DMS114 treated with DMSO at 0.1 percent for 48 hours (cell line): ENCODE results near the gene PRKACB.
"Not testable (repeated sequence)": the region's sequence is repeated elsewhere in the genome, so short reads cannot be mapped to it uniquely, and the experiment has no call there.

Source experiments
- DNase-seq: peaks from one replicate; lab custom pipeline; 2025; ENCODE audit not compliant: unreplicated experiment; lab: John Stamatoyannopoulos, UW

PRKACB gene

DNA sequence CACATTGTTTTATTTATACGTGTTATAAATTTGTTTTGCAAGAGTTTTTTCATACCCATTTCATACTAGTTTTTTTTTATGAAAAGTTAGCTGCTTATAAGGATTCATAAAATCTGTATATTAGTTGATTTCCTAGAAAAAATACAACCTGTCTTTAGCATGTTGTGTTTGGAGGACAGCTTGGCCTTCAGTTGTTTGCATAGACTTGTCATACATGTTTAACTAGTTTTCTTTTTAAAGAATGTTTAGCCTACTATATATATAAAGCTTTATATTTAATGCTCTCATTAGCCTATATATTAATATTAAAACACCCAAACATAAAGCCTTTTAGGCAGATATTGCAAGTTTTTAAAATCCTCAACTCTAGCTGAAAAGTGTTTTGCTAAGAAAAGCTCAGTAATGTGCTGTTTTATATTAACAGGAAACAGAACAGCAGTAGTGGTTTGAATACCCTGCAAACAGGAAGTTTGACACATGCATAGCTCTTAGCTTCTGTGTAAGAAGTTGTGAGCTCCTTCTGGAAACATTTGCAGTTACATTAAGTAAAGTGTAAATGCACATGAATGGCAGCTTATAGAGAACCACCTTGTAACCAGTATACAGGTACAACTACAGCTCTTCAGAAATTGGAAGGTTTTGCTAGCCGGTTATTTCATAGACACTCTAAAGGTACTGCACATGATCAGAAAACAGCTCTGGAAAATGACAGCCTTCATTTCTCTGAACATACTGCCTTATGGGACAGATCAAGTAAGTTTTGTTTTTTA lies at the start of gene PRKACB:
TSS of gene PRKACB (plus strand) at position 476 of the 770 bp plus-strand sequence. CDS start at position 567, 91 bp downstream.
- DNase-seq, result no peak

DNA sequence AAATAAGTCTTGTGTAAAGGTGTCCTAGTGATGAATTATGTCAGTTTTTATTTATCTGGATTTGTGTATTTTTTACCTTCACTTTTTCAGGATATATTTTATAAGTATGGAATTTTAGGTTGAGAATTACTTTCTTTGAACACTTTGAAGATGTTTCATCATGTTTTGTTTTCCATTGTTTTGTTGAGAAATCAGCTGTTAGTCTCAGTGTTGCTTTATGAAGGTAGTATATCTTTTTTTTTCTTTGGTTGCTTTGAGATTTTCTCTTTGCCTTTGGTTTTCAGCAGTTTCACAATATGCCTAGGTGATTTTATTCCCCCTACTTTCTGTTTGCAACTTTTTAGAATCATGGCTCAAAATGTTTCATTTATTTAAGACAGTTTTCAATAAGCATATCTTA lies 48.8 kb upstream of the PRKACB start:
- no peak for DNase-seq

- DNase-seq, result no peak
Measured at GRCh38 chr1:84096176-84096575, 47.9 kb upstream of the PRKACB start.

DNA sequence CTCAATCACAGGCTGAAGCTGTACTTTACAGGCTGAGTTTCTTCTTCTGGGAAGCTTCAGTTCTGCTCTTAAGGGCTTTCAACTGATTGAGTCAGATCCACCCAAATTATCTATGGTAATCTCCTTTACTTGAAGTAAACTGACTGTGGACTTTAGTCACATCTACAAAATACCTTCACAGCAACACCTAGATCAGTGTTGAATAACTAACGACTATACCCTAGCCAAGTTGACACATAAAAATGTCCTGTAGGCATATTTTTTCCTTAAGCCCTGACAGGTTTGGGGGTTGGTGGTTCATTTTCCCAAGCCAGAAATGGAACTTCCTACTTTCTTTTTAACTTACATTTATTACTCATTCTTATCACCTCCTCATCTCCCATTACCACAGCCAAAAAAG lies 42.9 kb upstream of the PRKACB start:
- DNase-seq, result no peak

GRCh38 chr1:84103197-84103992 lies 40.7 kb upstream of the PRKACB start:
- no peak for DNase-seq

DNA sequence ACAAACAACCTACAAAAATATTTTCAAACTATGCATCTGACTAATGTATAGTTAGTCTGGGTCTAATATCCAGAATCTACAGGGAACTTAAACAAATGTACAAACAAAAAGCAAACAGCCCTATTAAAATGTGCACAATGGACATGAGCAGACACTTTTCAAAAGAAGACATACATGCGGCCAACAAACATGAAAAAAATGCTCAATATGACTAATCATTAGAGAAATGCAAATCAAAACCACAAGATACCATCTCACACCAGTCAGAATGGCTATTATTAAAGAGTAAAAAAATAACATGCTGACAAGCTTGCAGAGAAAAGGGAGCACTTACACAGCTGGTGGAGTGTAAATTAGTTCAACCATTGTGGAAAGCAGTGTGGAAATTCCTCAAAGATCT lies 36.5 kb upstream of the PRKACB start:
- DNase-seq, result not testable (repeated sequence)

DNA sequence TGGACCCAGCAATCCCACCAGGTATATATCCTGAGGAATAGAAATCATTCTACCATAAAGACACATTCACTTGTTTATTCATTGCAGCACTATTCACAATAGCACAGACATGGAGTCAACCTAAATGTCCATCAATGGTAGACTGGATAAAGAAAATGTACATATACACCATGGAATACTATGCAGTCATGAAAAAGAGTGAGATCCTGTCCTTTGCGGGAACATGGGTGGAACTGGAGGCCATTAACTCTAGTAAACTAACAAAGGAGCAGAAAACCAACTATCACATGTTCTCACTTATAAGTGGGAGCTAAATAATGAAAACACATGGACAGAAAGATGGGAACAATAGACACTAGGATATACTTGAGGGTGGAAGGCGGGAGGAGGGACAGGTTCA lies 36.1 kb upstream of the PRKACB start:
- DNase-seq, result no peak

- DNase-seq, result no peak
Measured at GRCh38 chr1:84108900-84109578, 35.0 kb upstream of the PRKACB start.

DNA sequence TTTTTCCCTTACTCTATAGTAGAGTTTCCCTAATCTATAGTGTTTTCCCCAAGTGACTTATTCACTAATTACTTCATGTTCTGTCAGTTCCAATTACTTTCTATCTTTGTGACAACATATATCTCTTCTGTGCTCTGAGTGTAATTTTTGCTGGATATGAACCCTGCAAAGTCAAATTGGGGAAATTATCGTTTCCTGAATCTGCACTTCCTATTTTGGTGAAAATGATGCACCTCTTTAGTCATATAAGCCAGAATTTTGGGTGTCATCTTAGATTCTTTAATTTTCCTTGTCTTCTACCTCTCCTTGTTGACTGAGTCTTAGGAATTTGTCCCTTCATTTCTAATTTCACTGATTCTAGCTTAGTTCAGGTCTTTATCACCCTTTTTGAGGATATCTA lies 33.4 kb upstream of the PRKACB start:
- DNase-seq, result no peak

DNA sequence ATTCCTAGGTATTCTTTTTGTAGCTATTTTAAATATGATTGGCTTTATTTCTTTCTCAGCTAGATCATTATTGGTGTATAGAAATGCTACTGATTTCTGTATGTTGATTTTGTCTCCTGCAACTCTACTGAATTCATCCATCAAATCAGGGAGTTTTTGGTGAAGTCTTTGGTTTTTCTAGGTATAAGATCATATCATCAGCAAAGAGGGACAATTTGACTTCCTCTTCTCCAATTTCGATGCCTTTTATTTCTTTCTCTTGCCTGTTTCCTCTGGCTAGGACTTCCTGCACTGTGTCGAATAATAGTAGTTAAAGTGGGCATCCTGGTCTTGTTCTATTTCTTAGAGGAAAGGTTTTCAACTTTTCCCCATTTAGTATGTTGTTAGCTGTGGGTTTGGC lies 27.5 kb upstream of the PRKACB start:
- DNase-seq, result no peak

GRCh38 chr1:84117868-84118267 lies 26.2 kb upstream of the PRKACB start:
- no peak for DNase-seq

GRCh38 chr1:84121360-84121759 lies 22.7 kb upstream of the PRKACB start:
- DNase-seq, result no peak

- peak; percentile 54 for DNase-seq
Measured at GRCh38 chr1:84122780-84123382, 21.2 kb upstream of the PRKACB start.

- DNase-seq, result no peak
Measured at GRCh38 chr1:84133479-84133878, 10.6 kb upstream of the PRKACB start.

DNA sequence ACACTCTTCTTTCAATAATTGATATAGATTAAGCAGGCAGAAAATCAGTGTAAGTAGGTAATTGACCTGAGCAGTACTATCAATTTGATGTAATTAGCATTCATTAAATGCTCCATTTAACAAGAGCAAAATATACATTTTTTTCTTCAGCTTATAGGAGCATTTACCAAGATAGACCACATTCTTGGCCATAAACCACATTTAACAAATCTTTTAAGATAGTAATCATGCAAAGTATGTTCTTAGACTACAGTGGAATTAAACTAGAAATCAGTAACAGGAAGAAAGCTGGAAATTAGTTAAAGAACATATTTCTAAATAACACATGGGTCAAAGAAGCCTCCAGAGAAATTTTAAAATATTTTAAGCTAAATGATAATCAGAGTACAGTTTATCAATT lies 8.7 kb upstream of the PRKACB start:
- no peak for DNase-seq

- peak; percentile 50 for DNase-seq
Measured at GRCh38 chr1:84141182-84142003, 2.7 kb upstream of the PRKACB start.

GRCh38 chr1:84145068-84145467 lies 997 bp downstream of the PRKACB start:
- DNase-seq, result no peak

DNA sequence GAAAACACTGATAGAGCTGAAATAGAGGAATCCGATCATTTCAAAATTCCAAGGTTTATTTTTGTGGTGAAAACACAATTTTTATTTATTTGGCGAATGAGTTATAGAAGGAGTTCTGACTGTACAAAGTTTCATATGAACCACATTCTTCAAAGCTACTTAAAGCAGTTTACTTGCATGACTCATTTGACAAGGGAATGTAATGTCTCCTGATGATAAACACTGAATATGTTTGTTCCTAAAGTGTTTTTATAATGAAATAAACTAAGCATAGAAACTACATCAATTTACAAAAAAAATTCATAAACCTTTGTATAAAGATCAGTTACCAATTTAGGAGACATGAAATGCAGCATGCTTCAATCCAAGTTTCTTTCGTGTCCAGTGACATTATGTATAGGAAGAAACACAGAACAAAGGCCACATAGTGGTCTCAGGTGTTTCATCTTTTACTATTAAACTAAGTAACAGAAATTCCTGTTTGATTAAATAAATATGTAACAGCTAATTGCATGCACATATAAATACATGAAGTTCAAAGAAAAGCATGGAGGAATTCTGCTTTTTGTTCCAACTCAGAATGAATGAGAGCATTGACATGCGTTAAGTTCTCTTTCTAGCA lies 2.5 kb downstream of the PRKACB start:
- no peak for DNase-seq

GRCh38 chr1:84148758-84149157 lies 4.7 kb downstream of the PRKACB start:
- no peak for DNase-seq

DNA sequence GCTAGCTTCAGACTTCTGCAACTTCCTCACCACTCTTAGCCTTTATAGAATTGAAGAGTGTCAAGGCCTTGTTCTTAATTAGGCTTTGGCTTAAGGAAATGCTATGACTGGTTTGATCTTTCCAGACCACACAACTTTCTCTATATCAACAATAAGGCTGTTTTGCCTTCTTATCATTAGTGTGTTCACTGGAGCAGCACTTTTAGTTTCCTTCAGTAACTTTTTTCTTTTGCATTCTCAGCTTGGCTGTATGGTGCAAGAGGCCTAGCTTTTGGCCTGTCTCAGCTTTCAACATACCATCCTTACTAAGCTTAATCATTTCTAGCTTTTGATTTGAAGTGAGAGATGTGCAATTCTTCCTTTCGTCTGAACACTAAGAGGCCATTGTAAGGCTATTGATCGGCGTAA lies 8.6 kb downstream of the PRKACB start:
- no peak for DNase-seq
